Jurkat, Clone E6-1 (cell line): ENCODE results near the gene PLCD1. TPM values are rescaled to one million over a fixed set of nuclear protein-coding genes. Genes with fewer than 3 reads are reported as not detected.
"Not testable (repeated sequence)": the region's sequence is repeated elsewhere in the genome, so short reads cannot be mapped to it uniquely, and the experiment has no call there.

Experiments used
- DNase-seq: peaks from one replicate; pipeline ENCODE4 v3.0.0-alpha.2; 2011; ENCODE audit warnings: low read depth, low spot score
- H3K4me3 ChIP-seq: 2 replicates; pipeline ENCODE4 v1.5.1; 2011; ENCODE audit warnings: mild to moderate bottlenecking, low read length, control low read depth, moderate library complexity
- polyA plus RNA-seq: library from polyadenylated mRNA; unstranded; fragments of >200 nt; gene quantifications from one replicate; pipeline ENCODE4 v1.2.1, GENCODE V29; 2012; ENCODE audit warnings: missing spikeins; ENCODE audit not compliant: insufficient read length, insufficient read depth

Gene PLCD1
- polyA plus RNA-seq, result 5.1 TPM

DNA sequence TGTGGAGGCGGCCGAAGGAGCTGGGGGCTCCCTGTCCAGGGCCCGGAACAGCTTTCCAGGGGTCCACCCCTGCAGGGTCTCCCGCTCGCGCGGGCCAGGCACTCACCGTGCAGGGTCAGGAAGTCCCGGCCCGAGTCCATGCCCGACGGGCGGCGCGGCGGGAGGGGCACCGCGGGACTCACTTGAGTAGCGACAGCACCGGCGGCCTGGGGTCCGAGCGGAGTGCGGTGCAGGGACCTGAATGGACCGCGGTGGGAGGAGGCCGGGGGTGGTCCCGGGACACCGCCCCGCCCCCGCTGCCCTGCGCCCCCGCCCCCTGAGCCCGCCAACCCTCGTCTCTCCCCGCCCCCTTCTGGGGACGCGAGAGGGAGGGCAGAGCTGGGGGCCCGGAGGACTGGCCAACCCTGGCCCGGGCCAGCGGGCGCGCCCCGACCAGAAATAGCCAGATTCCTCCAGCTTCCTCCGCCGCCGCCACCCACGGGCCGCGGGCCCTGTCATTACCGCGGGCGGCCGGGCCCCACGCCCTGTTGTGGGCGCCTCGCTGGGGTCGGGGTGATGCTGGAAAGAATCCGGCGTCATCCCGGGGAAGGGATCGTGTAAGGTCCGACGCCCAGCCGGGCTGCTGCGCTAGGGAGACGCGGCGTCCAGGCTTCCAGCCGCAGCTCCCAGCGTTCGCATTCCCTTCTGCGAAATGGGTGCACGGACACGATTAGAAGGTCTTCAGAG is at the start of gene PLCD1:
Gene PLCD1, minus strand, starts transcription at position 243 of the 726 bp plus-strand sequence. Its CDS starts 103 bp downstream, at position 140.
- H3K4me3 ChIP-seq, result no peak within 1 kb of the TSS
- DNase-seq, result no peak

DNA sequence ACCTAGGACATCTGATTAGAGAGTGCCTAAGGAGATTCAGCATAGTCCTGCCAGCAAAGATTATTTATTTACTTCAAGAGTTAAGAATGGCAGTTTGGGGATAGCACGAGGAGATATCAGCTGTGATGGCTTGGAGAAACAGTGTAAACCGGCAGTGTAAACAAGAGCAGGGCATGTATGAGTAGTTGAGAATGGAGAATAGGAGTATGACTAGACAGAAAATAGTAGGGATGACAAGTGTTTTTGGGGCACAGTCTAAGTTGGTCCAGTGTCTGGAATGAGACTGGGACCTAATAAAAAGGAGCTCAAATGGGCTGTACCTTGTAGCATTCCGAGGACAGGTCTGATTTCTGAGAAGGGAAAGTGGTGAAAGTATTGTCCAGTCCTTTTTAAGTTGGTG is 47.6 kb upstream of the PLCD1 start:
- not testable (repeated sequence) for H3K4me3 ChIP-seq, DNase-seq

DNA sequence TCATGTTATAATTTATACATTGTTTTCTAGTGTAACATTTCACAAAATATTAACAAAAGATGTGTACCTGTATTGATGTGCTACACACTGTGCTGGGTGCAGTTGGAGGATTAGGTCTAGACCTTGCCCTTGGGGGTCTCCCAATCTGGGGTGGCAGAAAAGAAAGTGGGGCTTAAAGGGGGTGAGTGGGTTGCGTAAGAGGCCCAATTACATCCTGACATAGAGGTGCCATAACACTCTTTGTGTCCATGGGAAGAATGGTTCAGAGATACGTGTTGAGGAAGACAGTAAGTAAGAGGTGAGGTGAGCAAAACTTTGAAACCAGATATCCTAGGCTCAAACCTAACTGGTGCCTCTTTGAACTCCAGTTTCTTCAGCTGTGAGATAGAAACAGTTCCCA is 40.6 kb upstream of the PLCD1 start:
- H3K4me3 ChIP-seq, result no peak overlapping the region
- DNase-seq, result no peak

DNA sequence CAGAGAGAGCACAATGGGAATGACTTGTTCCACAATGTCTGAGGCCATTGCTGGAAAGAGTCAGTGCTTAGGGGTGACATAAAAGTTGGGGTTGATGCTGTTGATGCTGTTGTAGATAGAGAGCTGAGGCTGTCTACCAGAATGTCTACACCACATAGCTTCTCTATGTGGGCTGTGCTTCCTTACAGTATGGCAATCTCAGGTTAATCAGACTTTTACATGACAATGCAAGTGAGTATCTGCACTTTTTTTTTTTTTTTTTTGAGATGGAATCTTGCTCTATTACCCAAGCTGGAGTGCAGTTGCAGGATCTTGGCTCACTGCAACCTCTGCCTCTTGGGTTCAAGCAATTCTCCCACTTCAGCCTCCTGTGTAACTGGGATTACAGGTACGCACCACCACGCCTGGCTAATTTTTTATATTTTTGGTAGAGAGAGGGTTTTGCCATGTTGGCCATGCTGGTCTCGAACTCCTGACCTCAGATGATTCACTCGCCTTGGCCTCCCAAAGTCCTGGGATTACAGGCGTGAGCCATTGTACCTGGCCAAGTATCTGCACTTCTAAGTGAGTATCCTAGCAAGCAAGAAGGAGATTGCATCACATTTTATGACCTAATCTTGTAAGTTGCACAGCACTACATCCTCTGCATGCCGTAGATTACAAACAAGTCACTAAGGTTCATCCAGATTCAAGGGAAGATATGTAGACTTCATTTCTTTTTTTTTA is 38.2 kb upstream of the PLCD1 start:
- DNase-seq, result no peak
- no peak overlapping the region for H3K4me3 ChIP-seq

DNA sequence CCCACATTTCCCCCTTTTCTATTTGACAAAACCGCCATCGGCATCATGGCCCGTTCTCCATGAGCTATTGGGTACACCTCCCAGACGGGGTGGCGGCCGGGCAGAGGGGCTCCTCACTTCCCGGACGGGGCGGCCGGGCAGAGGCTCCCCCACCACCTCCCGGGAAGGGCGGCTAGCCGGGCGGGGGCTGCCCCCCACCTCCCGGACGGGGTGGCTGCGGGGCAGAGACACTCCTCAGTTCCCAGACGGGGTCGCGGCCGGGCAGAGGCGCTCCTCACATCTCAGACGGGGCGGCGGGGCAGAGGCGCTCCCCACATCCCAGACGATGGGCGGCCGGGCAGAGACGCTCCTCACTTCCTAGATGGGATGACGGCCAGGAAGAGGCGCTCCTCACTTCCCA is 35.0 kb upstream of the PLCD1 start:
- H3K4me3 ChIP-seq, DNase-seq: not testable (repeated sequence)

DNA sequence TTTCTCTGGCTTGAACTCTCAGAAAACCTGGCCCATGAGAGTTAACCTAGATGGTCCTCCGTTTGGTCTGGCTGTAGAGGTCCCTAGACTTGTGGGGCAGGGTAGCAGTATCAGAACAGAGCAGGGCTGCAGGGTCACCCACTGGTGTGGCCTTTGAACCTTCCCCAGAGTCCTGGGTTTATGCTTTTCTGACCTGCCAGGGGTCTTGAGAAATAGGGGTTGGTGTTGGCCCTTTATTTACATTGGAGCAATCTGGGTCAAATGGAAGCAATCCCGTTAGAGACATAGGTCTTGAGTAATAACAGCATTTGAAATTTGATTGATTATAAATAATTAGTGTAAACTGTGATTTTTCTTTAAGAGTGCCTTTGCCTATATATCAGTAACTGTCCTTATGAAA is 33.4 kb upstream of the PLCD1 start:
- no peak for DNase-seq
- H3K4me3 ChIP-seq, result no peak overlapping the region

DNA sequence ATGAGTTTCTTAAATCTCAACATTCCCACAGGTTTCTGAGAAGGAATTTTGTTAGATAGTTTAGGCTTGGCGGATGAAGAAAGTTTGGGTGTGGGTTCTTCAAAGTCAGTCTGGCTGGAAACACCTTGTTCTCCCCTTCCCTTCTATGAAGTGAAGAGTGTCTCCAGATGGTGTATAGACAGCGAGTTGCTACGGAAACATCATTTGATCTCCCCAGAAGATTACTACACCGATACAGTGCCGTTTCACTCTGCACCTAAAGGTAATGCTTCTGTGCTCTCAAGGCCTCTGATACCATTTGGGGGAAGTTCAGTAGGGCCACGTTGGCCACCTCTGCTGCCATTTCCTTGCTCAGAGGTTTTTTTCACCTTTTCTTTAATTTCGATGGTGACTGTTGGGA is 30.1 kb upstream of the PLCD1 start:
- no peak overlapping the region for H3K4me3 ChIP-seq
- DNase-seq, result peak; percentile 61

DNA sequence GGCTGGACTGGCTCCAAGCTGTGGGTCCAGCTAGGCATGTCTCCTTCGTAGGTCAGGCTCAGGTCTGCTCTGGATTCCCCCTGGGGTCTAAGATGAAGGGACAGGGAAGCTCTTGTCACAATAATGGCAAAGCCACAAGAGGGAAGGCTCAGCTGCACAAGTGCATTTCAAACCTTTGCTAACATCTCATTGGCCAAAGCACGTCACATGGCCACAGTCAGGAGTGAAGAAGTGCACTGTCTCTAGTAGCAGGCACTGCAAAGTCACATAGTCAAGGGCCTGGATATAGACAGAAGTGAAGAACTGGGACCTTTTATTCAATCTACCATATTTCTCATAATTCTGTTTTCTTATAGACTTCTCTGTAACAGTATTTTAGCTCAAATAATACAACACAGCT is 29.7 kb upstream of the PLCD1 start:
- DNase-seq, result no peak
- H3K4me3 ChIP-seq, result no peak overlapping the region

DNA sequence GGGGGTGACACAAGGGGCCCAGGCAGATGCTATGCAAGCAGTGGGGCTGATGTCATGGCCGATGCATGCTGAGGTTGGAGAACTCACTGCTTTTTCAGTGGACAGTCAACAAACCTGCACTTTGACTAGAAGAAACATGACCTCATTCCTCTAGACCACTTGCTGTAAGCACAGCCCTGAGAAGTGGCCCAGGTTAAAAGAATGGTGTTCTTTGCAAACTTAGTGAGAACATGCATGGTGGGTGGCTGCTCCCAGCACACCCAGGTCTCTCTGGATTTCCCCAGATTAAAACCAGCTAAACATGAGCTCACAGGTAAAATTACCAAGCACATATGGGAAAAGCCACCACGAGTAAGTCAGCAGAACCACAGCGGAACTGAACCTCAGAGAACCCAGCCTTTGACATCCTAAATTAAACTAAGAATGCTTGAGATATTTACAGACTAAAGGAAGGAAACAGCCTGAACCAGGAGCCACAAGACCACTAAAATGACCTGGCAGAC is 25.1 kb upstream of the PLCD1 start:
- no peak for DNase-seq
- no peak overlapping the region for H3K4me3 ChIP-seq

DNA sequence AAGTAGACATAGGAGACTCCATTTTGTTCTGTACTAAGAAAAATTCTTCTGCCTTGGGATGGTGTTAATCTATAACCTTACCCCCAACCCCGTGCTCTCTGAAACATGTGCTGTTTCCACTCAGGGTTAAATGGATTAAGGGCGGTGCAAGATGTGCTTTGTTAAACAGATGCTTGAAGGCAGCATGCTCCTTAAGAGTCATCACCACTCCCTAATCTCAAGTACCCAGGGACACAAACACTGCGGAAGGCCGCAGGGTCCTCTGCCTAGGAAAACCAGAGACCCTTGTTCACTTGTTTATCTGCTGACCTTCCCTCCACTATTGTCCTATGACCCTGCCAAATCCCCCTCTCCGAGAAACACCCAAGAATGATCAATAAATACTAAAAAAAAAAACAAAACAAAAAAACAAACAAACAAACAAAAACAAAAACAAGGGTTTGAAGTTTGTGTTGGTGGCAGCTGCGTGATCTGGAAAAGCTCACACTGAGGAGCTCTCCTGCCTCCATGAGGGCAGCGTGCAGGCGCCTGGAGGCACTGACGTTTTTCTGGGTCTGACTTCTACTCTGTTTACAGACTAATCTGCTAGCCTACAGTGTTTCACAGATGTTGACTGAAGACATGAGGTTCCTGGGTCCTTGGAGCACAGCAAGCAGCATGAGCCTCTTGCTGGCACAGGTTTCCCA is 24.5 kb upstream of the PLCD1 start:
- H3K4me3 ChIP-seq, DNase-seq: not testable (repeated sequence)

DNA sequence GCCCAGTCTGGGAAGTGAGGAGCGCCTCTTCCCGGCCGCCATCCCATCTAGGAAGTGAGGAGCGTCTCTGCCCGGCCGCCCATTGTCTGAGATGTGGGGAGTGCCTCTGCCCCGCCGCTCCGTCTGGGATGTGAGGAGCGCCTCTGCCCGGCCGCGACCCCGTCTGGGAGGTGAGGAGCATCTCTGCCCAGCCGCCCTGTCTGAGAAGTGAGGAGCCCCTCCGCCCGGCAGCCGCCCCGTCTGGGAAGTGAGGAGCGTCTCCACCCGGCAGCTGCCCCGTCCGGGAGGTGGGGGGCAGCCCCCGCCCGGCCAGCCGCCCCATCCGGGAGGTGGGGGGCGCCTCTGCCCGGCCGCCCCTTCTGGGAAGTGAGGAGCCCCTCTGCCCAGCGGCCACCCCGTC is 23.8 kb upstream of the PLCD1 start:
- DNase-seq, H3K4me3 ChIP-seq: not testable (repeated sequence)

DNA sequence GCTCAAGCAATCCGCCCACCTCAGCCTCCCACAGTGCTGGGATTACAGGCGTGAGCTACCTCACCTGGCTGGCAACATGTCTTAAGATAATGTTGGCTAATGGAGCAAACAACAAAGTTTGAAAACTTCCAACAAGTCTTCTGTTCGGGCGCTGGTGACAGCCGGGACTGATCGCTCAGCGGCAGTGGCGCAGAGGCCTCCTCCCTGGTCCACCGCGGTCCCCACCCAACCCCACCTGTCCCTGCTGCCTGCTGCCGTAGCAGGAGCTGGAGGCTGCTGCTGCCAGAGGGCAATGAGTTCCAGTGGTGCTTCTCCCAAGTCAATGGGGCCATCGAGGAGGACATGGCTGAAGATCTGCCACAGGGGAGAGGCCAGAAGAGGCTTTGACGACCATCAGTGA is 21.7 kb upstream of the PLCD1 start:
- DNase-seq, result no peak
- no peak overlapping the region for H3K4me3 ChIP-seq

DNA sequence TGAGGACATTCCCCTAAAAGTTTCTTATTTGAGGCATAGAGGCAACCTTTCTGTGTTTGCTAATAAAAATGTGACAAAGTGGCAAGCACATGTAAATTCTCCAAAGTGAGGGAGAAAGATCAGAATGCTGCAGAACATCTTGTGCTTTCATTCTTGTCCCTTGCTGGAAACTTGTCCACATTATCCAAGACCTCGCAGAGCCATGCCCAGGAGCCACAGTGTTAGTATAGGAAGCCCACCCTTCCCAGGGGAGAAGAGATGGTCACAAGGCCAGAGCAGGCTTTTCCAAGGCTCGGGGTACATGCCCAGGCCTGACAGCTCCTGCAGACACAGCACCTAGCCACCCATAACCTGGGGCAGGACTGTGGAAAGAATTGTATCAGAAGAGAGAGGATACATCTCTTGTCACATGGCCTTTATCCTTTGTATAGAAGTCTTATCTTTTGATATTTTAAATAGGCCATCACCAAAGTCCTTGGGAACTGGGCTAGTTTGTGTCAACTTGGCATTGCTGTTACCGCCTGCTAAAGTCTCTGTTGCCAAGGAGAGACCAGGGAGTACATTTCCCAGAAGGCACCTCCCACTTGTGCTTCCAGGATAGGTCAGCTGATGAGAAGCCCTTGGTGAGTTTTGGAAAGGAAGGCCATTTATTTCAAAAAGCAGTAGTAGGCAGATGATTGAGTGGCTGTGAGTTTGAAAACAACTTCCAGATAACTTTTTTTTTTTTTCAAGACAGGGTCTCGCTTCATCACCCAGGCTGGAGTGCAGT is 20.1 kb upstream of the PLCD1 start:
- no peak overlapping the region for H3K4me3 ChIP-seq
- no peak for DNase-seq

DNA sequence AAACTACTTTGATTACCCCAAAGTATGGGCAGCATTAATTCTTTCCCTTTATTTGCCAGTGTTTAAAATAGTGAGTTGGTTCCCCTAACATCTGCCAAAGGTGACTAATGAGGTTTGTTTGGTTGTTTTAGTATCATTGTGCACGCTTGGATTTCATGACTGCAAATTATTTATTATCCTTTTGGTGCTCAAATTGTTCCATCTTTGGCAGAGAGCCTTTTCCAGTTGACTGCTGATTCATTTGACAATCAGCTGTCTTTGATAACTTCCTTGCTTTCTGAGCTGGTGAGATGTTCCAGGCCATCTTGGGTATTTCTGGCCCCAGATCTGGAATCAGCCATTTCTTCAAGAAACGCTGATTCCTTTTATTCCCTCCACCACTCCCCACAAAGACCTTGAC is 18.5 kb upstream of the PLCD1 start:
- no peak overlapping the region for H3K4me3 ChIP-seq
- no peak for DNase-seq

DNA sequence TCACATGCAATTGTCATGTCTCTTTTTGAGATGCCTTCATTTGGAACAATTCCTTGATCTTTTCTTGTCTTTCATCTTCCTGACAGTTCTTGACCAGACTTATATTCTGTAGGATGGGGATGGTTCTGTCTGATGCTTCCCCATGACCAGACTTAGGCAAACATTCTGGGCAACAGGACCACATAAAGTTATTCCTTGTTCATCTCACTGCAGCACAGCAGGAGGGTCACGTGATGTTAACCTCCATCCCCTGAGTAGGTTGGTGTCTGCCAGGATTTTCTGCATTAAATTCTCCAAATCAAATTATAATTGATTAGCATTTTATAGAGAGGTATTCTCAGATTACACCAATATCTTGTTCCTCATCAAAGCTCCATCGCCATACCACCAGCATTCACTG is 17.4 kb upstream of the PLCD1 start:
- DNase-seq, result no peak
- no peak overlapping the region for H3K4me3 ChIP-seq

DNA sequence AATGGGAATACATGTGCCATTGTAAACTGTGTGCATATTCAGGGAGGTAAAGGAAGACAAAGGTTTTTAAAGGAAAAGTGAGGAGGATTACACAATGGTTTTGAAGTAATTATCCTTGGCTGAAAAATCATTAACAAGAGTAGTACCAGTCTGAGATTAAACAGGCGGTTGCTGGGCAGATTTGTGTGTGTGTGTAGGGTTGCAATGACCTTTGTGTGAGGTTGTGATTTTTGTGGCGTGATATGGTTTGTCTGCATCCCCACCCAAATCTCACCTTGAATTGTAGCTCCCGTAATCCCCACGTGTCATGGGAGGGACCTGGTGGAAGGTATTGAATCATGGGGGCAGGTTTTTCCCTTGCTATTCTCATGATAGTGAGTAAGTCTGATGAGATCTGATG is 16.6 kb upstream of the PLCD1 start:
- no peak overlapping the region for H3K4me3 ChIP-seq
- DNase-seq, result no peak

DNA sequence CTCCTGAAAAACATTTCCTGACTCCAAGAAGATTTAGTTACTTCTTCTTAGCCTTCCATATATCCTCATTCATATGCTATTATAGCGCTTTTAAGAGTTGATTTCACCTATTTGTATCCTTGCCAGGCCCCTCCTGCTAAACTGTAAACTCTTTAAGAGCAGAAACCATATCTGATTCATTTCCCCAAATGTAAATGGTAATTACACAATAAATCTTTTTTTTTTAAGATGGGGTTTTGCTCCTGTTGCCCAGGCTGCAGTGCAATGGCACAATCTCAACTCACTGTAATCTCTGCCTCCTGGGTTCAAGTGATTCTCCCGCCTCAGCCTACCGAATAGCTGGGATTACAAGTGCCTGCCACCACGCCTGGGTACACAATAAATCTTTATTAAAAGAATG is 14.0 kb upstream of the PLCD1 start:
- no peak for DNase-seq
- no peak overlapping the region for H3K4me3 ChIP-seq

DNA sequence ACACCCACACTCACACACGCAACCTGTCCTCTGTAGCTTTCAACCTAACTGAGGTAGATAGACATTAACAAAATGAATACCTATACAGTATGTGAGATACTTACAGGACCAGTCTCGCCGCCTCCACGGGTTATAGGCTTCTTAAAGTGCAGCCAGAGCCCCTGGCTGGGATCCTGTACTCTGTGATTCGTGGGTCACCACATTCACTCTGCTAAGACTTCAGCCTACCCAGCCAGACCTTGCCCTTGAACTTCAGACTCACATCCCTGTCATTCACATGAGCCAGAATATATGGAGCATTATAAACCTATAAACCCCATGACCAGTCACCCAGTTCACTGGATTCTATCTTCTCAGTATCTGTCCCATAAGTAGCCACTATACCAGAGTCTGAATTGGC is 11.0 kb upstream of the PLCD1 start:
- DNase-seq, result no peak
- H3K4me3 ChIP-seq, result no peak overlapping the region

DNA sequence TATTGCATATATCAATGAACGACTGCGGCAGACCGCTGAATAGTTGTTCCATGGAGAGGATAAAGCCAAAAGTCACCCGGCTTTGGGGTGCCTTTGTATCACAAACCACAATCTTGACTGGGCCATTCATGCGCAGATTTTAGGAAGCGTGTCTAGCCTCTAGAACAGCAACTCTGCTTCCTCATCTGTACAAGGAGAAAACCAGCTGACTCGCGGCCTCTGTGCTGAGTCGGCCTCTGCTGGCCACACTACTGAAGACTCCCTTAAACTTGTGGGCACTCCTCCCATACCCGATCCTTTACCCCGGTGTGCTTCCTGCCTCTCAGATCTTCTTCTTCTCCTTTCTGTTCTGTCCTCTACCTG is 10.4 kb upstream of the PLCD1 start:
- H3K4me3 ChIP-seq, result peak overlapping the region; percentile 62
- no peak for DNase-seq
